Neural progenitor cell (in vitro differentiated cells): Measurements from ENCODE around the gene CHST14. TPM values are rescaled to one million over a fixed set of nuclear protein-coding genes. Genes with fewer than 3 reads are reported as not detected.

Experiments used
- DNase-seq: peaks from one replicate; pipeline ENCODE4 v3.0.0-alpha.2; 2016; ENCODE audit warnings: low spot score
- H2AFZ ChIP-seq: fragments of 200-600 bp; sonication (generic); replicated peaks from 2 replicates; pipeline ENCODE4 v1.6.1; 2016; ENCODE audit warnings: antibody characterized with exemption
- H3F3A ChIP-seq: fragments of 200-600 bp; sonication (generic); 2 replicates; pipeline ENCODE4 v1.6.1; 2016; ENCODE audit warnings: antibody characterized with exemption, low read depth
- H3K27ac ChIP-seq: fragments of 200-600 bp; sonication (generic); 2 replicates; pipeline ENCODE4 v1.5.1; 2016; ENCODE audit warnings: mild to moderate bottlenecking
- H3K27me3 ChIP-seq: fragments of 200-600 bp; sonication (generic); 2 replicates; pipeline ENCODE4 v1.6.1; 2016; ENCODE audit warnings: mild to moderate bottlenecking, moderate library complexity
- H3K36me3 ChIP-seq: fragments of 200-600 bp; sonication (generic); 2 replicates; pipeline ENCODE4 v1.5.1; 2016
- H3K4me1 ChIP-seq: fragments of 200-600 bp; sonication (generic); 2 replicates; pipeline ENCODE4 v1.6.1; 2016; ENCODE audit warnings: mixed run types
- H3K4me2 ChIP-seq: fragments of 200-600 bp; sonication (generic); 2 replicates; pipeline ENCODE4 v1.6.1; 2016
- H3K4me3 ChIP-seq: fragments of 200-600 bp; sonication (generic); 2 replicates; pipeline ENCODE4 v1.5.1; 2016
- H3K79me2 ChIP-seq: fragments of 200-600 bp; sonication (generic); 2 replicates; pipeline ENCODE4 v1.6.1; 2016; ENCODE audit warnings: low read depth
- H3K9ac ChIP-seq: fragments of 200-600 bp; sonication (generic); 2 replicates; pipeline ENCODE4 v1.6.1; 2016
- H3K9me3 ChIP-seq: fragments of 200-600 bp; sonication (generic); 2 replicates; pipeline ENCODE4 v1.5.1; 2016; ENCODE audit warnings: low read depth
- H4K20me1 ChIP-seq: fragments of 200-600 bp; sonication (generic); 2 replicates; pipeline ENCODE4 v1.6.1; 2016; ENCODE audit warnings: low read depth
- H3K27ac Mint-ChIP-seq: 3 replicates; pipeline ENCODE4 v1.8.0; 2021; ENCODE audit warnings: mixed read lengths
- H3K27me3 Mint-ChIP-seq: 2 replicates; pipeline ENCODE4 v1.8.0; 2022; ENCODE audit warnings: low read depth, mild to moderate bottlenecking, inconsistent platforms, moderate library complexity, mixed read lengths; ENCODE audit not compliant: insufficient read depth
- H3K36me3 Mint-ChIP-seq: 3 replicates; pipeline ENCODE4 v1.8.0; 2021; ENCODE audit warnings: mixed read lengths
- H3K4me1 Mint-ChIP-seq: 3 replicates; pipeline ENCODE4 v1.8.0; 2021; ENCODE audit warnings: mixed read lengths
- H3K4me3 Mint-ChIP-seq: 3 replicates; pipeline ENCODE4 v1.8.0; 2021; ENCODE audit warnings: mild to moderate bottlenecking, moderate library complexity, mixed read lengths
- H3K9me3 Mint-ChIP-seq: 3 replicates; pipeline ENCODE4 v1.8.0; 2020; ENCODE audit warnings: mixed read lengths
- CTCF ChIP-seq: fragments of 200-600 bp; sonication (generic); IDR thresholded peaks from 2 replicates; pipeline ENCODE4 v1.5.1; 2017; ENCODE audit warnings: antibody characterized with exemption, mild to moderate bottlenecking
- EZH2 ChIP-seq: fragments of 200-600 bp; sonication (generic); IDR thresholded peaks from 2 replicates; pipeline ENCODE4 v1.6.1; 2017; ENCODE audit warnings: antibody characterized with exemption, mild to moderate bottlenecking, moderate library complexity
- EZH2phosphoT487 ChIP-seq: fragments of 200-600 bp; sonication (generic); IDR thresholded peaks from 2 replicates; pipeline ENCODE4 v1.6.1; 2017; ENCODE audit warnings: antibody characterized with exemption
- total RNA-seq: library from RNA; depleted of rRNA; stranded (reverse); fragments of >200 nt; gene quantifications from 2 replicates; pipeline ENCODE4 v1.2.3, GENCODE V29; 2015; ENCODE audit warnings: low replicate concordance

CHST14 gene
- total RNA-seq, 1 donor from 2014 or later = 11.9 TPM

- TF ChIP-seq EZH2 = no peak
- TF ChIP-seq CTCF = no peak
- TF ChIP-seq EZH2phosphoT487 = no peak
- Mint-ChIP-seq H3K27ac (no peak overlapping the region), H3K27me3 (peaks cover 2% of the 10 kb centered on the region), H3K9me3 (peaks cover 3% of the 10 kb centered on the region), H3K4me3 (no peak overlapping the region), H3K4me1 (peaks cover 11% of the 10 kb centered on the region), H3K36me3 (no peaks in the 10 kb centered on the region)
- DNase-seq = no peak
- H3K9me3 ChIP-seq = no peaks in the 10 kb centered on the region
- no peak overlapping the region for H3K27ac ChIP-seq
- H3K9ac ChIP-seq = no peak overlapping the region
- no peak overlapping the region for H2AFZ ChIP-seq
- no peaks in the 10 kb centered on the region for H3K4me1 ChIP-seq
- no peaks in the 10 kb centered on the region for H3K27me3 ChIP-seq
- no peak overlapping the region for H3K4me3 ChIP-seq
- no peak overlapping the region for H3K4me2 ChIP-seq
- no peaks in the 10 kb centered on the region for H3K36me3 ChIP-seq
- H3K79me2 ChIP-seq = no peaks in the 10 kb centered on the region
- H4K20me1 ChIP-seq = no peaks in the 10 kb centered on the region
- H3F3A ChIP-seq = no peaks in the 10 kb centered on the region
Measured at GRCh38 chr15:40498418-40498817, 27.6 kb downstream of the CHST14 start.

DNA sequence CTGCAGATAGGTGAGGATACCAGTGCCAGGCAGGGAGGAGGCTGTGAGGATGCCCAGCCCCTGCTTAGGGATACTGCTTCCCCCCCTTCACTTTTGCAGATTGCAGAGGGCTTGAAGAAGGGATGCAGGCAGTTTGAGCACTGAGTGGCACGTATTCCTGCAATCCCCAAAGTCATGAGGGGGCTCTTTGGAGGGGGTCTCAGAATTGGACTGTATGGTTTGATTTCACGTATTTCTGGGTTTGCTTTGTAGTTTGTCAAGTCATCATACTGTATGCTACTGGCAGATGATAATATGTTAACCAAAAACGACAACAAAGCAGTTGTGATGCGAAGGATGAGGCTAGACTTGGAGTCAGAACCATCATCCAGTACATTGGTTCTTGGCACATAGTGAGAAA lies 28.1 kb downstream of the CHST14 start:
- no peaks in the 10 kb centered on the region for H4K20me1 ChIP-seq
- no peaks in the 10 kb centered on the region for H3K27me3 ChIP-seq
- no peak for DNase-seq
- H3K4me3 Mint-ChIP-seq = no peak overlapping the region
- H3K9me3 Mint-ChIP-seq = peaks cover 3% of the 10 kb centered on the region
- no peaks in the 10 kb centered on the region for H3K79me2 ChIP-seq
- no peak overlapping the region for H3K9ac ChIP-seq
- H3K27me3 Mint-ChIP-seq = peaks cover 2% of the 10 kb centered on the region
- no peaks in the 10 kb centered on the region for H3F3A ChIP-seq
- no peak overlapping the region for H2AFZ ChIP-seq
- H3K4me3 ChIP-seq = no peak overlapping the region
- H3K4me1 Mint-ChIP-seq = peaks cover 8% of the 10 kb centered on the region
- no peak overlapping the region for H3K27ac ChIP-seq
- no peaks in the 10 kb centered on the region for H3K4me1 ChIP-seq
- H3K27ac Mint-ChIP-seq = no peak overlapping the region
- H3K36me3 Mint-ChIP-seq = no peaks in the 10 kb centered on the region
- no peak for TF ChIP-seq EZH2
- TF ChIP-seq EZH2phosphoT487 = no peak
- TF ChIP-seq CTCF = no peak
- no peaks in the 10 kb centered on the region for H3K36me3 ChIP-seq
- no peaks in the 10 kb centered on the region for H3K9me3 ChIP-seq
- H3K4me2 ChIP-seq = no peak overlapping the region

- Histone ChIP-seq H3K4me1 (no peaks in the 10 kb centered on the region), H2AFZ (no peak overlapping the region), H3K79me2 (no peaks in the 10 kb centered on the region), H3K36me3 (no peaks in the 10 kb centered on the region), H3K27me3 (peaks cover 7% of the 10 kb centered on the region), H3K27ac (no peak overlapping the region), H3K4me2 (no peak overlapping the region), H3K9ac (no peak overlapping the region), H3K4me3 (no peak overlapping the region), H3K9me3 (no peaks in the 10 kb centered on the region), H3F3A (no peaks in the 10 kb centered on the region), H4K20me1 (no peaks in the 10 kb centered on the region)
- no peaks in the 10 kb centered on the region for H3K36me3 Mint-ChIP-seq
- no peak for DNase-seq
- peaks cover 2% of the 10 kb centered on the region for H3K27me3 Mint-ChIP-seq
- peaks cover 3% of the 10 kb centered on the region for H3K4me1 Mint-ChIP-seq
- peaks cover 3% of the 10 kb centered on the region for H3K9me3 Mint-ChIP-seq
- TF ChIP-seq CTCF = no peak
- TF ChIP-seq EZH2phosphoT487 = no peak
- TF ChIP-seq EZH2 = no peak
- no peak overlapping the region for H3K27ac Mint-ChIP-seq
- H3K4me3 Mint-ChIP-seq = no peak overlapping the region
Measured at GRCh38 chr15:40499931-40500330, 29.1 kb downstream of the CHST14 start.
